Activated CD4-positive, CD25-positive, alpha-beta regulatory T cell treated with anti-CD3 and anti-CD28 coated beads, Interleukin-2, amount 50 U/mL, for 72 hours (primary cell): ENCODE measurements around the gene DPP10.
"Not testable (repeated sequence)": the region's sequence is repeated elsewhere in the genome, so short reads cannot be mapped to it uniquely, and the experiment has no call there.

ENCODE experiments used
- DNase-seq: peaks from one replicate; pipeline ENCODE4 v3.0.0; 2021

Gene DPP10

DNA sequence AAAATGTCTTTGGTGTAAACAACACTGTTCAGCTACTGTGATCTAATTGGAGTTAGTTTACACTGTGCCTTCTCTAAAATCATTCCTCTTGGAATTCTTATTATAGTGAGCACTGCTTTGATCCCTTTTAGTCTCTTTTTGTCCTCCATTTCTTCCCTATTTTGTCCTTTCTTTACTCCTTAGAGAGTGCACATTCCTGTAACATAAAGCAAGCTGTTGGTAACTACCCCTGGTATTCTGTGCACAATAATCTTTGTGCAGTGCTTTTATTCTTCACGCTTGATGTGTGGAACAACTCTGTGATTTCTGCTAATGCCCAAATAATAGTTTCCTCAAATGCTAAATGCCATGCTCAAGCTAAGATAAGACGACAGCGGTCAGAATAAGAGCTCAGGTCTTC, 401.5 kb downstream of the DPP10 start:
- DNase-seq = no peak

DNA sequence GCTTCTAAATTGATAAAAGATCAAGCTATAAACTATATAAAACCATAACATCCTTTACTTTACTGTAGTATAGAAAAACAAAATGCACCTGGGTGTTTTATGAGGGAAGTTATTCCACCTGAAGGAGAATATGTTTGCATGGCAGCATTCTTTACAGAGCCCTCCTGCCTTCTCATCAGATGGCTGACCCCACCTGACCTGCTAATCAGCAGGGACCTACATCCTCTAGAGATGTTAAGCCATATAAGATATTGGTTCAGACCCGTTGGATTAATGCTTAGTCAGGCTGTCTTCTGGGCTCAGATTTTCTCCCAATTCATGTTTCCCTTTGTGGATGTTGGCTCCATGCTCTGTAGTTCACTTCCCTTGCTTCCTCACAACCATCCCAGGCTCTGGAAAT, 414.8 kb downstream of the DPP10 start:
- DNase-seq = no peak

DNA sequence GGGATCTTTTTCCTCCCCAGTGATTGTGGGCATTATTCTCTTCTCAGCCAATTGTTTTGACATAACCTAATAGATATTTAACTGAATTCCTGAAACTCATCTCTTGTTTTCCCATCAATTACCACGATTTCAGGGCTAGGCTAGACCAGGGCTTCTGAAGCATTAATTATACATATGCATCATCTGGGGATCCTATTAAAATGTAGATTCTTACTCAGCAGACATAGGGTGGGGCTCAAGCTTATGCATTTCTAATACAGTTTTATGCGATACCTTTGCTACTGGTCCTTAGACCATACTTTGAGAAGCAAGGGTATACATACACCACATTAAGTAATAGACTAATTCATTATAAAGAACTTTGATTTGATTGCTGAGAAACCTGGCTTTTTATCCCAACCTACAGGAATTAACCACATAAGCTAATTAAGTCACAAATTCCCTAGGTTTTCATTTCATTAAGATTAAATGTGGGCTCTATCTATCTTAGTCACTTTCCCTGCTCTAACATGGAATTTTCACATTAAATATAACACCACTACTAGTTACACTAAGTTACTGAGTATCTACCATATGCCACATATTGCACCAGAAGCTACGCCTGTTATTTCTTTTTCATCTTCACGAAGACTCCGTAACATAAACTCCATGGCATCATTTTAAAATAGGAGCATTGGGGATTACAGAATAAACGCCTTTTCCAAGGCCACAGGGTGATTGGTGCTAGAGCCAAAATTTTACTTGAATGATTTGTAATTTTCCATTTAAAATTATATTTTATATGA, 417.5 kb downstream of the DPP10 start:
- DNase-seq = no peak

DNA sequence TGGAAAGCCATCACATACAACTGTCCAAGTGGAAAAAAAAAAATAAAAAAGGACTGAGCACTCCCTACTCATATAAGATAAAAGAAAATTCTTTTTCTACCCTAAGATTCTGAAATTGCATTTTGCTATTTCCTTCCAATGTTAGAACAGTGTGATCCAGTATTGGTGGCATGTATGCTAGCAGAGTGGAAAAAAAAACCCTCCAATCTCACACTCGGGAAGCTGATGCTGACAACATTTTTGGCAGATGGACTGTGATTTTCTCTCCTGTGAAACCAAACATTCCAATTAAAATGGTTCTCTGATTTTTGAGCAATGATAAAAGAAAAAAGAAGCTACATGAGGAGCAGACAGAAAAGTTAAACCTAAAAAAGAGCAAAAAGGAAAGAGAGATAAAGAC, 419.8 kb downstream of the DPP10 start:
- no peak for DNase-seq

DNA sequence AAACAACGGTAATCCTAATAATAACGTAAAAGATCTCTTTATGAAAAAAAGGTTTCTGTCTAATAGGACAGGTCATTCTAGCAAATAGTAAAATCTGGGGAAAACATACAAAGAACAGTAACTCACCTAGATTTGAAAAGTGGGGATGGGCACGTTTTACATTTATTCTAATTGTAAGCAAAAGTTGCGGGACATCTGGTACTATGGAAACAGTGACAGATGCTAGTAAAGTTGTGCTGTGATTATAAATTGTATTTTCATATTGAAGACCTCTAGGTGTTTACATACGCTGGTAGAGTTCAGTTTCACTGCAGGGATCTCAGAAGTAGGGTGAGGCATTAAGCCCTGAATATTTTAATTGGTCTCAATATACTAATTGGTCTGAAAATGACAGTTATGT, 422.5 kb downstream of the DPP10 start:
- no peak for DNase-seq

DNA sequence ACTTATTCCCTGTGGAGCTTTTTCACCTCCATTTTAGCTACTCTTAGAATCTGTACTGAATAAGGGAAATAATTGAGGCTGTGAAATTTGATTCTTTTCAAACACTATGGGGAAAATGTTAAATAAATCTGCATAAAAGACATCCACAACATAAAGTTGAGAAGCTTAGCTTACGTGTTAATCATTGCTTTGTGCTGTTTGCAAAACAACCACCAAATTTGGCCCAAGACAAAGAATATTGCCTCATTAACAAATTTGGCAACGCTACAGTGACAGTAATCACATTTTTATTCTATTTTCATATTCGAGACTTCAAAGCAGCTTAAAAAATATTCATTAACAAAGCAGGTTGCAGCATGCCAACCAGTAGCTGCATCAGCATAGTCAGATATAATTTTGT, 437.6 kb downstream of the DPP10 start:
- DNase-seq = no peak

DNA sequence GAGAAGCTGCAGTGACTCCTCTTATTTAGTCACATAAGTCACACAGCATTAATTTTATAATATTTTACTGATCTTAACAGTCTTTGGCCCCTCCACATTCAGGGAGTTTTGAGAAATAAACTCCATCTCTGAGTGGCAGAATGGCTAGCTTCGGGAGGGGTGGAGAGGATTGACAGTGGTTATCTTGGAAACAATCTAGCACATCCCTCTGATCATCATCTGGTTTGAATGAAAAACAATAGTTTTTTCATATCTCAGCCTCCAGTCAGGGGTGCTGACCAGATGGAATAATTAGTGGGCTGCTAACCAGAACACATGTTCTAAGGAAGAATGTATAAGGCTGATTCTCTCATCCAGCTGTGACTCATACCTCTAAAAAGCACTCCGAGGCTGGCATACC, 477.5 kb downstream of the DPP10 start:
- no peak for DNase-seq

DNA sequence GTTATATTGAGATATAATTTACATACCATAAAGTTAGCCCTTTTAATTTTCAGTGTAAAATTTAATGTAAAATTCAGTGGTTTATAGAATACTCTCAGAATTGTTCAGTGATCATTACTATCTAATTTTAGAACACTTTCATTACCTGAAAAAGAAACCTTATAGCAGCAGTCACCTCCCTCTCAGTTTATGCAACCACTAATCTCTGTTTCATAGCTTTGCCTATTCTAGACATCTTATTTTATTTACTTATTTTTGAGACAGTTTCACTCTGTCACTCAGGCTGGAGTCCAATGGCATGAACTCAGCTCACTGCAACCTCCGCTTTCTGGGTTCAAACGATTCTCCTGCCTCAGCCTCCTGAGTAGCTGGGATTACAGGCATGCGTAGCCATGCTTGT, 479.6 kb downstream of the DPP10 start:
- DNase-seq = no peak

DNA sequence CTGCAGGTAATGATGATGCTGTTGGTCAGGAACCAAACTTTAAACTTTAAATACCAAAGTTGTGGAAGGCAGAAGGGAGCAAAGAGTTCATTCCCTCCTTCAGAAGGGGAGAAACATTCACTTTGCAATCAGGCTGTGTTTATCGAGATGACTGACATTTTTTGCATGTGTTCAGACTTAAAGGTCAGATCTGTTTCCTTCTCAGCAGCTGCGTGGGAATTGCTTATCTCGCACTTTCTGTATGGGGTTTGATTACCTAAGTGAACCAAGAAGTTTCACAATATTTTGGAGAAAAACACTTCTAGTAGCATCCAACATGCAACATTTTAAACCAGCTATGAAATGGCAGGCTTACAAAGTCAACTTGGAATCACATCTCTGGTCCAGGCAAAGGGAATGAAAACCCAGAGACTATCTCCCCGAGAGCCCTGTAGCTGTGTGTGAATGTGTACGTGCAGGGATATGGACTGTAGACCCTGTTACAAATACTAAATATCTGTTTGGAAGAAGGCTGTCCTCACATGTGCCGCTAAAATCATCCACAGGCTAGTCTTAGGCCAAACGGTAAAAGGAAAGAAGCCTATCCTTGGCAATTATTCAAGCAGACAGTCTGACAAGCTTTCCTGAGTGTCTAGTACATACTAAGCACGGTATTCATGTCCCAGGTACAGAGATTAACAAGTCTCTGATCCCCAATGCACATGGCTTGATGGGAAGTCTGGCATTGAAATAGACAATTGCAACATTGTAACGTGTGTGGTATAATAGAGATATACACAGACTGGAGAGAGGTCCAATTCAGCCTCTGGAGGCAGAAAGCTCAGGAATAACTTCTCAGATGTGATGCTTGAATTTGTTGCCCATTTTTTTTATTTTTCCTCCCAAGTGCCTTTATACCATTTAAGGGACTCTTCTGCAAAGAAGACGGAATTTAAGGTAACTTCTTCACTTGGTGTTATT, 483.1 kb downstream of the DPP10 start:
- no peak for DNase-seq

DNA sequence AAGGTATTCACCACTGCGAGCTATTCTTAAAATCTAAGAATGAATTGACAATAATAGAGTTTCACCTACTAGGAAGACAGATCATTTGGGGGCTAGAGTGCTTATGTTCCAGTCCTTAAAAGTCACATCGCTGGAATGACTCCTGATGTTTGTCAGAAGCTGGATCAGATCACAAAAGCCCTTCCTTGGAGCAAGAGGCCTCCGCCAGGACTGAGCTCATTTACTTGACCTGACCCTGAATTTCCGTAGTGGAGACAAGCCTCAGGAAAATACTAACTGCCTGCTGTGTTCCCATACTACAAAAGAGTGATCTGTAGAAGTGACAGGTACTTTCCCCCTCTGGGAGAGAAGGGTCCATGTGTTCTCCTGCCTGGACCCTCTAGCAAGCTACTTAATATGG, 483.9 kb downstream of the DPP10 start:
- no peak for DNase-seq

DNA sequence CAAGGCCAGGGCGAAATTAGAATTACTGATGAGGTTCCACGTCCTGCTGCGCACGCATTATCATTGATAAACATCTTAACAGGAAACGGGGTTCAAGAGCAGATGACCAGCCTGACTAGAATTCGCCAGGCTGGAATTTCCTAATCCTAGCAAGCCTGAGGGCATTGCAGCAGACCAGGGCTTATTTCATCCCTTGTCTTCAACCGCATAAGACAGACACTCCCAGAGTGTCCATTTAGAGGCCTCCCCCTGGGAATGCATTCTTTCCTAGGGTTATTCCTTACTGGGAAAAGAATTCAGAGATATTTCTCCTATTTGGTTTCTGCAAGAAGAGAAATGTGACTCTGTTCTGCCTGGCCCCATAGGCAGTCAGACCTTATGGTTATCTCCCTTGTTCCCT, 486.8 kb downstream of the DPP10 start:
- DNase-seq = no peak

DNA sequence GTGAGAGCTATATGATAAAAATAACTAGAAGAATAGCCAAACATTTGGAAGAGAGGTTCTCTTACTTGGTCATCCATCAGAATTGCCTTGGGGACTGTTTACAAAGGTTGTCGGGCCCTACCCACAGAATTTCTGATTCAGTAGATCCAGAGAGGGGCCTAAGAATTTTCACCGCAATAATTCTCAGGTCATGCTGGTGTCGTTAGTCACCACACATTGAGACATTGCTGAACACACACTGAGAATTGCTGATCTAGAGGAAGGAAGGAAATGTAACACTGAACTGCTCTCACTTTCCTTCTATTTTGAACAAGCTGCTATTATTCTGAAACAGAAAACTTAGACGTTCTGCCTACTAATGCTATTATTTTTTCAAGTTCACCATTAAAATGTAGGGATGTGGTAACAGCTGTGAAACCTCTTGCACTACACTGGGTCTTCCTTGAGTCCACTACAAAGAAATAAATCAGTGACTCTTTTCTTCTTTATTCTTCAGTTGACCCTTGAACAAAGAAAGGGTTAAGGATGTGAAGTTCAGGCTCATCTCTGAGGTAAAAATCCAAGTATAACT, 491.3 kb downstream of the DPP10 start:
- no peak for DNase-seq

DNA sequence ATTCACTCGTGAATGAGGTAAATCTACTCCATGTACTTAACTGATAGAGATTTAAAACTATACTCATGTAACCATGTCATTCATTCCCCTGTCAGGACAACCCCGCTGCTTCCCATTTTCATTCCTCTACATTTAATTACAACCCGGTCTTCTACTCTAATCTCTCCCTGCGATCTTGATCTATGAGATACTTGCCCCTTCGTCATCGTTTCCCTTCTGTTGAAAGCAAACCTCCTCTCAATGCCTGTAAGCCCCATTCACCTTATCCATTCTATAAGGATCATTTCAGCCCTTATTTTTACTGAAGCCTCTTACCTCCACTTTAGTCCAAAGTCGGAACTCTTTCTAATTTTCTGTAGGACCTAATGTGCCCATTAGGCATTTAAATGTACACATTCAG, 492.6 kb downstream of the DPP10 start:
- DNase-seq = no peak

DNA sequence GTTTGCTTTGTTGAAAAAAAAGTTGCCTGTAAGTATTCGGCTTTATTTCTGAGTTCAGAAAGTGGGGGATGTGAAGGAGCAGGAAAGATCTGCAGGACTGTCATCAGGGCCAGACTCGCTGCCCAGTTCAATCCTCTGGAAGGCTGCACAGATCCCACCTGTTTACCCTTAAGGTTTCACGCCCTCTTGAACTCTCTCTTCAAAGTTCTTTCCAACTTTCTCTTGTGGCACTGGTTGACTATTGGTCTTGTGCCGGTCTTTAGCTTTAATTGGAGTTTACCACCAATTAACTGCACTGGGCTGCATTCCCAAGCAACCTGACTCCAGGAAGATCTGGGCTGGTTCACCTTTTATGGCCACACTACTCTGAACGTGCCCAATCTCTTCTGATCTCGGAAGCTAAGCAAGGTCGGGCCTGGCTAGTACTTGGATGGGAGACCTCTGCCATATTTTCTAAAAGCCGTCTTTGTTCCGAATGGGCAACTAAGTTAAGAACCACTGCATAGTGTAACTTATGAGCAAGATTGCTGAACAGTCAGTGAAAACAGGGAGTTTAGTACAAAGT, 495.0 kb downstream of the DPP10 start:
- DNase-seq = no peak

DNA sequence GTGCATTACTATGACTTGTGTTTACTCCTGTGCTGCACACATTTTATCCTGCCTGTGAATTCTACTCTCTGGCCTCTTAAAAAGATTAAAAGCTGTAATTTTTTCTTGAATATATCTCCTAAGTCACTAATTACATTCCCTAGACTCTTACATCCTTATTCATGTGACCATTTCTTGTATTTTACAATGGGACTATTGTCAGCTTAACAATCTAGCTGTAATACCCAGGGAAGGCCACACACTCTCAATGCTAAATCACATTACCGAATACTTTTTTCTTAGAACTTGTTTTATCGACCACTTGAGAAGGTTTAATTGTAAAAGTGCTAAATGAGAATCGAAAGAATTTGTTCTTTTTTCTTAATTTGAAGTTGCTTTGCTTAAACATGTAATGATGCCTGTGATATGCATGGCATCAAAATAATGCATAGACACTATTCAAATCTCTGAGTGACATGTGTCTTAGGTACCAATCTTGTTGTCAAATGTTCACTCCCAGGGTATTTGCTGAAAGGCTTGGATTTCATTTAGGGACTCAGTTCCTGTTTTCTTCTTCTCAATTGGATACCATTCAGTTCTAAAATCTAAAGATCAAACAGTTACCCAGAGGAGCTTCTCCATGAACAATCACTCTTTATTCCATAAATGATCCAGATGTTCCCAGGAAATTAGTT, 498.5 kb downstream of the DPP10 start:
- DNase-seq = no peak

DNA sequence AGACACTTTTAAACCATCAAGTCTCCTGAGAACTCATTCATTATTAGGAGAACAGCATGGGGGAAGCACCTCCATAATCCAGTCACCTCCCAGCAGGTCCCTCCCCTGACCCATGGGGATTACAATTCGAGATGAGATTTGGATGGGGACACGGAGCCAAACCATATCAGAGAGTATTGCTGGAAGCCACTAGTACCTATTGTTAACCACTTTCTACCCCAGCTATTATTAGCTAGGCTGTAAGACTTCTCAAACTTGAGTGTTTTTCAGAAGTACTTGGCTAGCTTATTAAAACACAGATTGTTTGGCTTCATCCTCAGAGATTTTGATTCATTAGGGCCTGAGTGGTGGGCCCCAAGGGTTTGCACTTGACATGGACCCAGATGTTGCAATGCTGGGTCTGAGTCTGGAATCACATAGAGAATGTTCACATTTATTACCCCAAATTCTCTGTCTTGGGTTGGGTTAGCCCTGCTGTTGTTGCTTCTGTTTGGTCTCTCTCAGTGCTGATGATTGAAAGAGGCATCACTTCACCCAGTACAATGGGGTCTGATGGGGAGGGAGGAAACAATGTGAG, 506.9 kb downstream of the DPP10 start:
- no peak for DNase-seq

DNA sequence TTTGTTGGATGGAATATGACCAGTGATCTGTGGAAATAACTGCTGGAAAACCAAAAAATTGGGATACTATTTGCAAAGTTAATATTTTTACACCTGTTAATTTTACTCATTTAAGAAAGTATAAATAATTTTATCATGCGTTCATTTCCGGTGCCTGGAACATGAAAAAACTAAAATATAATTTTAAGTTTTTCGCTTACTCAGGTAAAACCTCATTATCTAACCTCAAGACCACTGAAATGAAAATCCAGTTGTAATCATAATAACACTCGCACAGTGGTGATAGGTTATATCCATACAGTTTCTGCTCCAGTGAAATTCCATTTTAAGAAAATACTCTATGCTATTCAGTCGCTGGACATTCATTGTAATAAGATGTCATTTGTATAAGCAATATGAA, 517.9 kb downstream of the DPP10 start:
- no peak for DNase-seq

DNA sequence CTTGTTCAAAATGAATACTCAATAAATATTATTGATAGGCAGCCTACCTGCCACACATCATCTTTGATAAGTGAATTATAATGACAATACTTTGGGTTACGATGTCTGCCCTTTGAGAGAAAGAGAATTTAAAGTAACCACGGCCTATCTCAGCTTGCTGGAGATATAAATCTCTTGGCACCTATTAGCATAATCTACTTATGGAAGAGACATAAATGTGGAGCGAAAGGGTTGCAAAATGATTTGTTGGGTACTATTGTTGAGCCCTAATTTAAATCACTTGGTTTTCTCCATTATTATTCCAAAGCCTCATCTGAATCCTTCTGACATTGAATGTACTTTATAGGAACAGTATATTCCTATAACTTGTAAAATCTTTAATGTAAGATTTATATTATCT, 520.1 kb downstream of the DPP10 start:
- no peak for DNase-seq

DNA sequence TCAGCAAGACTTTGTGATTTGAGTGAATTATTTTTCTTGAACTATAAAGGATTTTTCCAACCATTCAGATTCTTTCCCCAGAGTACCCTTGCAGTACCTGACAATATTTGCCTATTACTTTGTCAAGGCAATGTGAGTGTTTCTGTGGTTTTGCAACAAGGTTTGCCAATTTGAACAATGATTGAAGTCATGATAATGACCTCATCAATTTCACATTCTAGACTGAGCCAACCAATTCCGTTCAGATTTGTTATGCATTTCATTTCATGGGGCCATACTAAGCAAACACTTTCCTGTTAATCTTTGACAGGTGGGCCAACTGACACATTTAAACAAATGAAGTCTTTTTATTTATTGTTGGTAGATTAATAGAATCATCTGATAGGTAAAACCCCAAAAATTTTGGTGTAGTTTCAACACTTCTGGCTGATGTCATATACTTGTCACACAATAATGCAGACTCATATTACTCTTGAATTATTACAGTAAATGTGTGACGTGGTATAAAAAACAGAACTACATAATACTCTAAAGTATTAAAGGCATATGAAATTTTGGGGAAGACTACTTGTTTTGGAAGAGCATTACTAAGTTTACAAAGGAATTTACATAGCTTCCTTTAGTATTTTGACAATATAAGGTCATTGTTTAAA, 526.4 kb downstream of the DPP10 start:
- DNase-seq = no peak

DNA sequence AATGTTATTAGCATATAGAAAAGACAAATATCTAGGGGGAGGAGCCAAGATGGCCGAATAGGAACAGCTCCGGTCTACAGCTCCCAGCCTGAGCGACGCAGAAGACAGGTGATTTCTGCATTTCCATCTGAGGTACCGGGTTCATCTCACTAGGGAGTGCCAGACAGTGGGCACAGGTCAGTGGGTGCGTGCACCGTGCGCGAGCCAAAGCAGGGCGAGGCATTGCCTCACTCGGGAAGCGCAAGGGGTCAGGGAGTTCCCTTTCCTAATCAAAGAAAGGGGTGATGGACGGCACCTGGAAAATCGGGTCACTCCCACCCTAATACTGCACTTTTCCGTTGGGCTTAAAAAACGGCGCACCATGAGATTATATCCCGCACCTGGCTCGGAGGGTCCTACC, 561.9 kb downstream of the DPP10 start:
- not testable (repeated sequence) for DNase-seq

DNA sequence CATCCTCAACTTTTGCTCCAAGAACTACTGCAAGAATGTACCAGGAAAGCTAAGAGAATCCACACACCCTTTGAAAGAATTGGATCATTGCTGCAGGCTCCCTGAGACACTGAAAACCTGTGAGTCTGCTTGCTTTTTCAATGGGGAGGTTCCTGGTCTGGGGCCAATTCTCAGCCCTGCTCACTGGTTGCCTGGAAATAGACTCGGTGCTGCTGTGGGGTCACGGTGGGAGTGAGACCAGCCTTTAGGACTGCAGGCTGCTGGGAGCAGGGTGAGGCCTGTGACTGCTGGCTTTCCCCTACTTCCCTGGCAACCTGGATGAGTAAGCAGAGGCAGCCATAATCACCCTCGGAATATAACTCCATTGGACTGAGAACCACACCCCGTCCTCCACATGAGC, 569.3 kb downstream of the DPP10 start:
- no peak for DNase-seq

DNA sequence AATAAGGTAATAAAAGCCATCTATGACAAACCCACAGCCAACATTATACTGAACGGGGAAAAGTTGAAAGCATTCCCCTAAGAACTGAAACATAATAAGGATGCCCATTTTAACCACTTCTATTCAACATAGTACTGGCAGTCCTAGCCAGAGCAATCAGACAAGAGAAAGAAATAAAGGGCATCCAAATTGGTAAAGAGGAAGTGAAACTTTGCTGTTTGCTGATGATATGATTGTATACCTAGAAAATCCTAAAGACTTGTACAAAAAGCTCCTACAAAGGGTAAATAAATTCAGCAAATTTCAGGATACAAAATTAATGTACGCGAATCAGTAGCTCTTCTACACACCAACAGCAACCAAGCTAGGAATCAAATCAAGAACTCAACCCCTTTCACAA, 579.6 kb downstream of the DPP10 start:
- not testable (repeated sequence) for DNase-seq
